Type B pancreatic cell (in vitro differentiated cells): ENCODE measurements around the gene CHMP3. TPM values are rescaled to one million over a fixed set of nuclear protein-coding genes. Genes with fewer than 3 reads are reported as not detected.

Experiments
- DNase-seq: peaks from one replicate; pipeline ENCODE4 v3.0.0; 2021; ENCODE audit warnings: mixed read lengths; ENCODE audit not compliant: unreplicated experiment; ENCODE audit errors: extremely low spot score
- H3K27ac Mint-ChIP-seq: 2 replicates; pipeline ENCODE4 v1.8.0; 2021; ENCODE audit warnings: mild to moderate bottlenecking, mixed read lengths
- H3K27me3 Mint-ChIP-seq: 2 replicates; pipeline ENCODE4 v1.8.0; 2021; ENCODE audit warnings: mixed read lengths
- H3K36me3 Mint-ChIP-seq: 2 replicates; pipeline ENCODE4 v1.8.0; 2021; ENCODE audit warnings: mixed read lengths
- H3K4me1 Mint-ChIP-seq: one replicate; pipeline ENCODE4 v1.8.0; 2021; ENCODE audit warnings: mixed read lengths; ENCODE audit not compliant: unreplicated experiment
- H3K4me3 Mint-ChIP-seq: 2 replicates; pipeline ENCODE4 v1.8.0; 2021; ENCODE audit warnings: mild to moderate bottlenecking, mixed read lengths
- H3K9me3 Mint-ChIP-seq: 2 replicates; pipeline ENCODE4 v1.8.0; 2021; ENCODE audit warnings: mixed read lengths
- total RNA-seq: library from RNA; stranded (reverse); gene quantifications from 2 replicates; pipeline ENCODE4 v1.2.1, GENCODE V29; 2021; ENCODE audit warnings: low replicate concordance
- TF ChIP-seq, protein P1 (sequence below): fragments of 200-600 bp; sonication (generic); conservative IDR thresholded peaks from 2 replicates; pipeline ENCODE4 v1.5.0; 2021; ENCODE audit warnings: antibody characterized with exemption, mild to moderate bottlenecking

Gene CHMP3
- total RNA-seq, 1 donor from 2014 or later: 76.4 TPM

DNA sequence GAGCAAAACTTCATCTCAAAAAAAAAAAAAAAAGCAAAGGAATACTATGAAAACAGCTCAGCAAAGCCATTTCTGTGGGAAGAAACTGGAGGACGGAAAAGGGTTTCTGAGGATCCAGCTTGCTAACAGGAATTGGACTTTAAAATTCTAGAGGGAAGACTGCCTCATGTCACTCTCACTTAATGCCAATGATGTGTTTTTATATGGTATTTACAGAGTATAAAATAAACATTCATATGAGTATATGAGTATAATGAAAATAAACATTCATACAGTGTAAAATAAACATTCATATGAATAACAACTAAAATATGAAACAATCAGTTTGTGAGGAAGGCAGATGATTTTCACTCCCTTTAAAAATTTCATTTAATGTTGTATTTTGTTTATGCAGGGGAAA lies 43.9 kb downstream of the CHMP3 start:
- no peaks in the 10 kb centered on the region for H3K27me3 Mint-ChIP-seq
- no peaks in the 10 kb centered on the region for H3K4me1 Mint-ChIP-seq
- no peak for DNase-seq
- TF ChIP-seq, protein P1, sequence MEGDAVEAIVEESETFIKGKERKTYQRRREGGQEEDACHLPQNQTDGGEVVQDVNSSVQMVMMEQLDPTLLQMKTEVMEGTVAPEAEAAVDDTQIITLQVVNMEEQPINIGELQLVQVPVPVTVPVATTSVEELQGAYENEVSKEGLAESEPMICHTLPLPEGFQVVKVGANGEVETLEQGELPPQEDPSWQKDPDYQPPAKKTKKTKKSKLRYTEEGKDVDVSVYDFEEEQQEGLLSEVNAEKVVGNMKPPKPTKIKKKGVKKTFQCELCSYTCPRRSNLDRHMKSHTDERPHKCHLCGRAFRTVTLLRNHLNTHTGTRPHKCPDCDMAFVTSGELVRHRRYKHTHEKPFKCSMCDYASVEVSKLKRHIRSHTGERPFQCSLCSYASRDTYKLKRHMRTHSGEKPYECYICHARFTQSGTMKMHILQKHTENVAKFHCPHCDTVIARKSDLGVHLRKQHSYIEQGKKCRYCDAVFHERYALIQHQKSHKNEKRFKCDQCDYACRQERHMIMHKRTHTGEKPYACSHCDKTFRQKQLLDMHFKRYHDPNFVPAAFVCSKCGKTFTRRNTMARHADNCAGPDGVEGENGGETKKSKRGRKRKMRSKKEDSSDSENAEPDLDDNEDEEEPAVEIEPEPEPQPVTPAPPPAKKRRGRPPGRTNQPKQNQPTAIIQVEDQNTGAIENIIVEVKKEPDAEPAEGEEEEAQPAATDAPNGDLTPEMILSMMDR: no peak
- H3K36me3 Mint-ChIP-seq: peaks cover 12% of the 10 kb centered on the region
- no peak overlapping the region for H3K27ac Mint-ChIP-seq
- peaks cover 4% of the 10 kb centered on the region for H3K9me3 Mint-ChIP-seq
- no peak overlapping the region for H3K4me3 Mint-ChIP-seq

DNA sequence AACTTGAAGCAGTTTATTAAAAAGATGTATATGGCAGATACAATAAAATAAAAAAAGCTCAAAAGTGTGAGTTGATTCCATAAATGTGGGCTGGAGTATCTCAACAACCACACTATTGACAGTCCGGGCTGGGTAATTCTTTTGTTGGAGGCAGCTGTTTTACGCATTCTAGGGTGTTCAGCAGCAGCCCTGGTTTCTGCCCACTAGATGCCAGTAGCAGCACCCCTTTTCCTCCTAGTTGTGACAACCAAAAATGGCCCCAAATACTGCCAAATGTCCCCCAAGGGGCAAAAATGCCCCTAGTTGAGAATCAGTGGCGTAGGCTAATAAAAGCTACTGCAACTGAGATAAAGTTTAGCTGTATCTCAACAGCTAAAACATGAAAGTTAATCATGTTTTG lies 44.8 kb downstream of the CHMP3 start:
- Mint-ChIP-seq H3K27ac (no peak overlapping the region), H3K36me3 (peaks cover 12% of the 10 kb centered on the region), H3K27me3 (no peaks in the 10 kb centered on the region), H3K4me1 (no peaks in the 10 kb centered on the region), H3K4me3 (no peak overlapping the region), H3K9me3 (peaks cover 4% of the 10 kb centered on the region)
- TF ChIP-seq, protein P1: peak; percentile 37
- no peak for DNase-seq

DNA sequence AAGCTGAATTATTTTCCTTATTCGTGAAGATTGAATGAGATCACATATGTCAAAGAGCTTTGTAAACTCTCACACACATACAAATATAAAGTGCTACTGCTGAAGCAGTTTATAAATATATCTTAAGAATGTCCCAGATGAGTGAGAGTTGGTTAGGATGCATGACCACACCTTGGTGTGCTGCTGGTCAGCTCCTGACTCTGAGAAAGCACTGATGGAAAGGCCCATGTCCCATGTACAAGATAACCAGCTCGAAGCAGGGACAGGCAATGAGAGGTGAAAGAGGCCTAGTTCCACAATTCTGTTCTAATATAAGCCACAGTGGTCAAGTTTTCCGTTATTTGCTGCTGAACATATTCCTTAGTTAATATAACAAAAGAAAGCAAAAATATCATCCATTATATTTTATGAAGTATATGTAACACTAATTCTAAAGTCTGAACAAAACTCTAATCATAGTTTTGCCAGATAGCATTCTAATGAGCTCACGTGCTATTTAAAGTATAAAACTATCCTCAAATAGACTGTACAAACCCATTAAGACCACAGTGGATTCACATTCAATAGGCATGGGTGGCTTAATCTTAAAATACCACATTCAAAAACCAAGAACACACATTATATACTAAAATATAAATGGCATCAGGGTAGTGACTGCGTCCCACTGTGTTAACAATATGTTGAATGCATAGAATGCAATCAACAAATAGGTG lies 49.1 kb downstream of the CHMP3 start:
- no peak for DNase-seq
- Mint-ChIP-seq H3K4me1 (no peaks in the 10 kb centered on the region), H3K27me3 (no peaks in the 10 kb centered on the region), H3K36me3 (peaks cover 11% of the 10 kb centered on the region), H3K27ac (no peak overlapping the region), H3K4me3 (no peak overlapping the region), H3K9me3 (no peaks in the 10 kb centered on the region)
- TF ChIP-seq, protein P1: no peak

DNA sequence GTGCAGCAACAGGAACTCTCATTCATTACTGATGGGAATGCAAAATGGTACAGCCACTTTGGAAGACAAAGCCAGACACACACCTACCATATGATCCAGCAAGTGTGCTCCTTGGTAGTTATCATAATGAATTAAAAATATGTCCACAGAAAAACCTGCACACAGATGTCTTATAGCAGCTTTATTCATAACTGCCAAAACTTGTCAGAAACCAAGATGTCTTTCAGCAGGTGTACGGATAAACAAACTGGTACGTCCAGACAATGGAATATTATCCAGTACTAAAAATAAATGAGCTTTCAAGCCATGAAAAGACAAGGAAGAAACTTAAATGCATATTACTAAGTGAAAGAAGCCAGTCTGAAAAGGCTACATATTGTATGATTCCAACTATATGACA lies 50.4 kb downstream of the CHMP3 start:
- Mint-ChIP-seq H3K9me3 (no peaks in the 10 kb centered on the region), H3K4me3 (no peak overlapping the region)

DNA sequence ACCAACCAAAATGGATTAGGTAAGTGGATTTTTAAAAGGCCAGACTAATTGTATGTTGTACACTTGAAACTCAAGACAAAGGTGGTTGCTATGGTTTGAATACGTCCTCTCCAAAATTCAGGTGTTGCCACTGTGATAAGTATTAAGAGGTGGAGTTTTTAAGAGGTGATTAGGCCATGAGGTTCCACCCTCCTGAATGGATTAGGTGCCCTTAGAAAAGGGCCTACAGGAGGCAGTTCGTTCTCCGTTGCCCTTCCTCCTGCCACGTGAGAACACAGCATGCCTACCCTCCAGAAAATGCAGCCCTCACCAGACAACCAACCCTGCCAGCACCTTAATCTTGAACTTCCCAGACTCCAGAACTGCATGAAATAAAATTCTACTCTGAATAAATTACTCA lies 51.2 kb downstream of the CHMP3 start:
- no peak overlapping the region for H3K4me3 Mint-ChIP-seq
- TF ChIP-seq, protein P1: no peak
- no peaks in the 10 kb centered on the region for H3K4me1 Mint-ChIP-seq
- H3K27ac Mint-ChIP-seq: peak overlapping the region; percentile 67
- H3K9me3 Mint-ChIP-seq: no peaks in the 10 kb centered on the region
- no peak for DNase-seq
- H3K36me3 Mint-ChIP-seq: peaks cover 20% of the 10 kb centered on the region
- H3K27me3 Mint-ChIP-seq: no peaks in the 10 kb centered on the region

More for the DNA sequence above, 50.4 kb downstream of the CHMP3 start:
- H3K36me3 Mint-ChIP-seq: peaks cover 15% of the 10 kb centered on the region
- DNase-seq: no peak
- no peak overlapping the region for H3K27ac Mint-ChIP-seq
- no peaks in the 10 kb centered on the region for H3K4me1 Mint-ChIP-seq
- TF ChIP-seq, protein P1: no peak
- H3K27me3 Mint-ChIP-seq: no peaks in the 10 kb centered on the region
